ENCODE data around the gene NAA10. TPM values are rescaled to one million over a fixed set of nuclear protein-coding genes. Genes with fewer than 3 reads are reported as not detected.

NAA10 gene
- polyA plus RNA-seq, 1 donor from 2014 or later: 117 TPM

DNA sequence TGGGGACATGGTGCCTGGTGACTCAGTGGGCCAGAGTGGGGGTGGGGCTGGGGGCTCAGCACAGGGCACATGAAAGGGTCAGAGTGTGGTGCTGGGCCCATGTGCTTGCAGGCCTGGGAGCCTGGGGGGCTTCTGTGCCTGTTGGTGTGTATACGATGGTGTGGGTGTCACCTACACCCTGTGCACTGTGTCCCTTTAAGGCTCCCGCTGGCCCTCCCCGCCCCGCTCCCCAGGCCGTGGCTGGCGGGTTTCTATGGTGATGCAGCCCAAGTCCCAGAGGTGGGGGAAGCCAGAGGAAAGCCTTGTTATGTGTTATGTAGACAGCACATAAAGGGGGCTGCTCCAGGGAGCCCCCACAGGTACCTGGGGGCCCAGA, 54.4 kb downstream of the NAA10 start:
- H3K36me3 ChIP-seq (ENCODE audit: insufficient read depth, low read length): no peaks in the 10 kb centered on the region
- no peaks in the 10 kb centered on the region for H3K9me3 ChIP-seq (ENCODE audit: low read length)
- H4K20me1 ChIP-seq (ENCODE audit: insufficient read depth): no peaks in the 10 kb centered on the region
- peak overlapping the region; percentile 86 for H3K4me3 ChIP-seq (ENCODE audit: low read length)
- peaks cover 59% of the 10 kb centered on the region for H3K79me2 ChIP-seq (replicated peaks; ENCODE audit: insufficient read depth, low read length)
- peak overlapping the region; percentile 90 for H3K9ac ChIP-seq (ENCODE audit: low read length)
- H3F3A ChIP-seq (ENCODE audit: insufficient read depth, low read length, poor library complexity, severe bottlenecking): no peaks in the 10 kb centered on the region
- TF ChIP-seq EZH2 (IDR thresholded peaks at IDR 0.05; ENCODE audit: borderline replicate concordance, insufficient read depth, low read length, poor library complexity, severe bottlenecking) (no peak), TAF1 (IDR thresholded peaks at IDR 0.05; ENCODE audit: low read depth) (no peak), EP300 (conservative IDR thresholded peaks at IDR 0.05; ENCODE audit: poor library complexity, severe bottlenecking) (no peak), SMC3 (conservative IDR thresholded peaks at IDR 0.05; ENCODE audit: poor library complexity) (no peak), MXI1 (conservative IDR thresholded peaks at IDR 0.05; ENCODE audit: poor library complexity, severe bottlenecking) (no peak)
- H3K27ac ChIP-seq (ENCODE audit: low read length): peak overlapping the region; percentile 95
- no peak overlapping the region for H3K4me2 ChIP-seq (ENCODE audit: low read length)
- no peaks in the 10 kb centered on the region for H3K9me2 ChIP-seq (ENCODE audit: insufficient read depth, low read length)
- H3K27me3 ChIP-seq (ENCODE audit: insufficient read depth, low read depth, low read length): no peaks in the 10 kb centered on the region
- no peak overlapping the region for H2AFZ ChIP-seq (ENCODE audit: low read depth, low read length)

DNA sequence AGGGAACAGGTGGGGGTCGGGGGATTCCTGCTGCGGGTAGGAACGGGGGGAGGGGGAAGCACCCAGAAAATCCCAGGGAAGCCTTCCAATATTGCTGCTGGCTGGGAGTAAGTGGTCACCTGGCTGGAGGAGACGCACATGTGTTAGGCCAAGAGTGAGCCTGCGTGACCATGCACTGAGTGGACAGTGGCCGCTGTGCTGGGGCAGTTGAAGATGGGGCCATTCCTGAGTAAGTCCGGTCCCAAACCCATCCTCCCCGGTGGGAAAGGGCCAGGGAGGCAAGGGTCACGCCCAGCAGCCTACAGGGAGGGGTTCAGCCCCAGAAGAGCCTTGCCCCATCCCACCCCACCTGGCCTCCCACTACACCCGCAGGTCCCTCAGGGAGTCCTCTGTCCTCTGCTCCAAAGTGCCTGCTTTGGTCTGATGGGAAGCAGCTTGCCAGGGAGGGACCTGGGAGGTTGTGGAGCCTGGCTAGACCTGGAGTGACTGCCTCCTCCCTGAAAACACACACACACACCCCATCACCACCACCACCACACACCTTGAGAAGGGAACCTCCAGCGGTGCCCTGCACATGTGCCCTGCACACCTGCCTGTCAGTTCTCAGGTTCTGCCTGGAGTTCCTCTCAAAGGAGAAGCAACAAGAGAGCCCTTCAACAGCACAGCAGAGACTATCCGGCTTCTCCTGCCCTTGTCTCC, 54.9 kb downstream of the NAA10 start:
- Histone ChIP-seq H3F3A (ENCODE audit: insufficient read depth, low read length, poor library complexity, severe bottlenecking) (no peaks in the 10 kb centered on the region), H3K4me2 (ENCODE audit: low read length) (no peak overlapping the region), H3K4me3 (ENCODE audit: low read length) (peak overlapping the region; percentile 86), H3K79me2 (replicated peaks; ENCODE audit: insufficient read depth, low read length) (peaks cover 59% of the 10 kb centered on the region), H3K27me3 (ENCODE audit: insufficient read depth, low read depth, low read length) (no peaks in the 10 kb centered on the region), H2AFZ (ENCODE audit: low read depth, low read length) (no peak overlapping the region), H3K9me3 (ENCODE audit: low read length) (no peaks in the 10 kb centered on the region), H3K9ac (ENCODE audit: low read length) (peak overlapping the region; percentile 90), H3K9me2 (ENCODE audit: insufficient read depth, low read length) (no peaks in the 10 kb centered on the region), H3K27ac (ENCODE audit: low read length) (peak overlapping the region; percentile 95), H3K36me3 (ENCODE audit: insufficient read depth, low read length) (no peaks in the 10 kb centered on the region), H4K20me1 (ENCODE audit: insufficient read depth) (no peaks in the 10 kb centered on the region)
- TF ChIP-seq RAD21 (conservative IDR thresholded peaks at IDR 0.05) (no peak), EP300 (conservative IDR thresholded peaks at IDR 0.05; ENCODE audit: poor library complexity, severe bottlenecking) (no peak), POLR2AphosphoS5 (IDR thresholded peaks at IDR 0.05) (no peak), SMC3 (conservative IDR thresholded peaks at IDR 0.05; ENCODE audit: poor library complexity) (no peak), TAF1 (IDR thresholded peaks at IDR 0.05; ENCODE audit: low read depth) (no peak), MXI1 (conservative IDR thresholded peaks at IDR 0.05; ENCODE audit: poor library complexity, severe bottlenecking) (no peak), EZH2 (IDR thresholded peaks at IDR 0.05; ENCODE audit: borderline replicate concordance, insufficient read depth, low read length, poor library complexity, severe bottlenecking) (no peak)
- TF ChIP-seq, protein P1, sequence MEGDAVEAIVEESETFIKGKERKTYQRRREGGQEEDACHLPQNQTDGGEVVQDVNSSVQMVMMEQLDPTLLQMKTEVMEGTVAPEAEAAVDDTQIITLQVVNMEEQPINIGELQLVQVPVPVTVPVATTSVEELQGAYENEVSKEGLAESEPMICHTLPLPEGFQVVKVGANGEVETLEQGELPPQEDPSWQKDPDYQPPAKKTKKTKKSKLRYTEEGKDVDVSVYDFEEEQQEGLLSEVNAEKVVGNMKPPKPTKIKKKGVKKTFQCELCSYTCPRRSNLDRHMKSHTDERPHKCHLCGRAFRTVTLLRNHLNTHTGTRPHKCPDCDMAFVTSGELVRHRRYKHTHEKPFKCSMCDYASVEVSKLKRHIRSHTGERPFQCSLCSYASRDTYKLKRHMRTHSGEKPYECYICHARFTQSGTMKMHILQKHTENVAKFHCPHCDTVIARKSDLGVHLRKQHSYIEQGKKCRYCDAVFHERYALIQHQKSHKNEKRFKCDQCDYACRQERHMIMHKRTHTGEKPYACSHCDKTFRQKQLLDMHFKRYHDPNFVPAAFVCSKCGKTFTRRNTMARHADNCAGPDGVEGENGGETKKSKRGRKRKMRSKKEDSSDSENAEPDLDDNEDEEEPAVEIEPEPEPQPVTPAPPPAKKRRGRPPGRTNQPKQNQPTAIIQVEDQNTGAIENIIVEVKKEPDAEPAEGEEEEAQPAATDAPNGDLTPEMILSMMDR (IDR thresholded peaks at IDR 0.05; ENCODE audit: poor library complexity, severe bottlenecking): no peak
- TF ChIP-seq, protein P2, sequence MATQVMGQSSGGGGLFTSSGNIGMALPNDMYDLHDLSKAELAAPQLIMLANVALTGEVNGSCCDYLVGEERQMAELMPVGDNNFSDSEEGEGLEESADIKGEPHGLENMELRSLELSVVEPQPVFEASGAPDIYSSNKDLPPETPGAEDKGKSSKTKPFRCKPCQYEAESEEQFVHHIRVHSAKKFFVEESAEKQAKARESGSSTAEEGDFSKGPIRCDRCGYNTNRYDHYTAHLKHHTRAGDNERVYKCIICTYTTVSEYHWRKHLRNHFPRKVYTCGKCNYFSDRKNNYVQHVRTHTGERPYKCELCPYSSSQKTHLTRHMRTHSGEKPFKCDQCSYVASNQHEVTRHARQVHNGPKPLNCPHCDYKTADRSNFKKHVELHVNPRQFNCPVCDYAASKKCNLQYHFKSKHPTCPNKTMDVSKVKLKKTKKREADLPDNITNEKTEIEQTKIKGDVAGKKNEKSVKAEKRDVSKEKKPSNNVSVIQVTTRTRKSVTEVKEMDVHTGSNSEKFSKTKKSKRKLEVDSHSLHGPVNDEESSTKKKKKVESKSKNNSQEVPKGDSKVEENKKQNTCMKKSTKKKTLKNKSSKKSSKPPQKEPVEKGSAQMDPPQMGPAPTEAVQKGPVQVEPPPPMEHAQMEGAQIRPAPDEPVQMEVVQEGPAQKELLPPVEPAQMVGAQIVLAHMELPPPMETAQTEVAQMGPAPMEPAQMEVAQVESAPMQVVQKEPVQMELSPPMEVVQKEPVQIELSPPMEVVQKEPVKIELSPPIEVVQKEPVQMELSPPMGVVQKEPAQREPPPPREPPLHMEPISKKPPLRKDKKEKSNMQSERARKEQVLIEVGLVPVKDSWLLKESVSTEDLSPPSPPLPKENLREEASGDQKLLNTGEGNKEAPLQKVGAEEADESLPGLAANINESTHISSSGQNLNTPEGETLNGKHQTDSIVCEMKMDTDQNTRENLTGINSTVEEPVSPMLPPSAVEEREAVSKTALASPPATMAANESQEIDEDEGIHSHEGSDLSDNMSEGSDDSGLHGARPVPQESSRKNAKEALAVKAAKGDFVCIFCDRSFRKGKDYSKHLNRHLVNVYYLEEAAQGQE (IDR thresholded peaks at IDR 0.05; ENCODE audit: borderline replicate concordance): no peak

Small RNA genes lying within 50 kb of the gene (small RNA-seq; reads per million reads assigned to genes)
- 0 reads per million in 3 experiments for gene MIR3202-1

Other genes starting within 250 kb of the NAA10 start
- 36.4 and 62.4 TPM in 2 replicates for gene SLC6A8, start 247.1 kb downstream of the NAA10 start, polyA plus RNA-seq
- gene BCAP31, start 210.7 kb downstream of the NAA10 start, polyA plus RNA-seq: 154 and 182 TPM in 2 replicates
- 3.2 and 3.6 TPM in 2 replicates for gene ABCD1, start 210.2 kb downstream of the NAA10 start, polyA plus RNA-seq
- gene PLXNB3, start 170.8 kb downstream of the NAA10 start, polyA plus RNA-seq: 0.48 and 0.76 TPM in 2 replicates
- gene SRPK3, start 154.0 kb downstream of the NAA10 start, polyA plus RNA-seq: not detected in 2 replicates
- 64.7 and 72.7 TPM in 2 replicates for gene IDH3G, start 140.7 kb downstream of the NAA10 start, polyA plus RNA-seq
- gene SSR4, start 140.4 kb downstream of the NAA10 start, polyA plus RNA-seq: 186 and 192 TPM in 2 replicates
- gene PDZD4, start 104.5 kb downstream of the NAA10 start, polyA plus RNA-seq: 343 and 389 TPM in 2 replicates
- 88.0 and 119 TPM in 2 replicates for gene L1CAM, start 48.9 kb downstream of the NAA10 start, polyA plus RNA-seq
- not detected in 2 replicates for gene AVPR2, start 30.4 kb downstream of the NAA10 start, polyA plus RNA-seq
- 11.2 and 12.1 TPM in 2 replicates for gene ARHGAP4, start 8.8 kb downstream of the NAA10 start, polyA plus RNA-seq
- 0.89 and 2.5 TPM in 2 replicates for gene RENBP, start 9.6 kb upstream of the NAA10 start, polyA plus RNA-seq
- 7.3 and 10.3 TPM in 2 replicates for gene HCFC1, start 36.8 kb upstream of the NAA10 start, polyA plus RNA-seq
- gene TMEM187, start 37.7 kb upstream of the NAA10 start, polyA plus RNA-seq: 5.2 and 6.3 TPM in 2 replicates
- gene IRAK1, start 84.9 kb upstream of the NAA10 start, polyA plus RNA-seq: 1.4 and 6.8 TPM in 2 replicates
- 14.5 and 36.1 TPM in 2 replicates for gene MECP2, start 162.7 kb upstream of the NAA10 start, polyA plus RNA-seq
- gene OPN1LW, start 209.2 kb upstream of the NAA10 start, polyA plus RNA-seq: not detected in 2 replicates
- not detected in 2 replicates for gene OPN1MW, start 247.6 kb upstream of the NAA10 start, polyA plus RNA-seq